ENCODE data around the gene PHYHD1. TPM values are rescaled to one million over a fixed set of nuclear protein-coding genes. Genes with fewer than 3 reads are reported as not detected.

PHYHD1 gene
- total RNA-seq, 1 experiment from 2014 or later = 18.0 TPM

DNA sequence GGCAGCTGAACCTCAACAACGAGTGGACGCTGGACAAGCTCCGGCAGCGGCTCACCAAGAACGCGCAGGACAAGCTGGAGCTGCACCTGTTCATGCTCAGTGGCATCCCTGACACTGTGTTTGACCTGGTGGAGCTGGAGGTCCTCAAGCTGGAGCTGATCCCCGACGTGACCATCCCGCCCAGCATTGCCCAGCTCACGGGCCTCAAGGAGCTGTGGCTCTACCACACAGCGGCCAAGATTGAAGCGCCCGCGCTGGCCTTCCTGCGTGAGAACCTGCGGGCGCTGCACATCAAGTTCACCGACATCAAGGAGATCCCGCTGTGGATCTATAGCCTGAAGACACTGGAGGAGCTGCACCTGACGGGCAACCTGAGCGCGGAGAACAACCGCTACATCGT lies 12.4 kb upstream of the PHYHD1 start:
- no peak overlapping the region for H2BK15ac ChIP-seq (ENCODE audit: low read depth, low read length)
- no peaks in the 10 kb centered on the region for H3K23me2 ChIP-seq (ENCODE audit: insufficient read length, low read depth, low read length, poor library complexity, severe bottlenecking)
- H3K4me1 ChIP-seq (ENCODE audit: insufficient read depth, low read length) = peaks cover 5% of the 10 kb centered on the region; the same call in 1 of the 2 replicates
- H3K14ac ChIP-seq (ENCODE audit: insufficient read depth, low read length) = no peak overlapping the region
- no peak overlapping the region for H4K5ac ChIP-seq (ENCODE audit: insufficient read length, low read depth, low read length)
- no peak overlapping the region for H3K4ac ChIP-seq (ENCODE audit: low read depth, low read length)
- no peaks in the 10 kb centered on the region for H3K9me3 Mint-ChIP-seq
- no peak overlapping the region for H3K27ac ChIP-seq (ENCODE audit: insufficient read length, low read depth, low read length)
- no peak overlapping the region for H4K8ac ChIP-seq (replicated peaks; ENCODE audit: insufficient read length, low read depth, low read length)
- peaks cover 4% of the 10 kb centered on the region for H3K79me1 ChIP-seq (ENCODE audit: insufficient read depth, low read depth, low read length, poor library complexity, severe bottlenecking)
- H3K79me2 ChIP-seq (ENCODE audit: insufficient read depth, low read length) = peaks cover 7% of the 10 kb centered on the region; the same call in 1 of the 2 replicates
- no peak overlapping the region for H3K27ac Mint-ChIP-seq
- no peak overlapping the region for H2AFZ ChIP-seq (ENCODE audit: low read length)
- H4K91ac ChIP-seq (ENCODE audit: insufficient read length, low read depth, low read length) = no peak overlapping the region
- no peak overlapping the region for H3T11ph ChIP-seq (ENCODE audit: low read length)
- no peak overlapping the region for H2BK12ac ChIP-seq (ENCODE audit: insufficient read length, low read depth, low read length)
- H3K4me3 Mint-ChIP-seq = no peak overlapping the region
- WGBS (ENCODE audit: extremely low coverage, insufficient read length, low lambda C conversion rate) = no CpG with 5 or more reads among the region's 24 CpGs
- no peak overlapping the region for H3K18ac ChIP-seq (ENCODE audit: insufficient read length, low read depth, low read length)
- no peak overlapping the region for H2BK5ac ChIP-seq (ENCODE audit: insufficient read length, low read length)
- H3K27me3 ChIP-seq (ENCODE audit: insufficient read depth, low read length) = no peaks in the 10 kb centered on the region
- no peak overlapping the region for H3K4me2 ChIP-seq (ENCODE audit: insufficient read depth, insufficient read length, low read length)
- no peak for DNase-seq
- H2BK120ac ChIP-seq (ENCODE audit: low read depth, low read length, poor library complexity, severe bottlenecking) = no peak overlapping the region
- H3K36me3 Mint-ChIP-seq (ENCODE audit: insufficient read depth in 1 of 3, low read depth in 3 of 3) = peaks cover 39 to 61% (median 43%) of the 10 kb centered on the region in 3 experiments
- TF ChIP-seq CTCF (conservative IDR thresholded peaks at IDR 0.05) = no peak
- no peak overlapping the region for H3K23ac ChIP-seq (ENCODE audit: insufficient read length, low read depth, low read length)
- H4K20me1 ChIP-seq (ENCODE audit: control insufficient read depth, insufficient read depth, insufficient read length) = no peaks in the 10 kb centered on the region
- H2AK5ac ChIP-seq (ENCODE audit: insufficient read length, low read length) = no peak overlapping the region
- peaks cover 27% of the 10 kb centered on the region in 2 experiments for H3K4me1 Mint-ChIP-seq
- no peak overlapping the region for H3K9ac ChIP-seq (ENCODE audit: extremely low read depth, insufficient read length, low read length)
- no peak overlapping the region for H3K56ac ChIP-seq (ENCODE audit: insufficient read length, low read depth, low read length)
- peaks cover 2% of the 10 kb centered on the region; the same call in 1 of the 2 replicates for H3K27me3 Mint-ChIP-seq (ENCODE audit: low read depth)
- H3K9me3 ChIP-seq (ENCODE audit: control insufficient read depth, low read depth, low read length) = no peaks in the 10 kb centered on the region
- H2BK20ac ChIP-seq (ENCODE audit: low read depth, low read length, poor library complexity, severe bottlenecking) = no peak overlapping the region
